Measurements from ENCODE around the gene IGSF9.

DNA sequence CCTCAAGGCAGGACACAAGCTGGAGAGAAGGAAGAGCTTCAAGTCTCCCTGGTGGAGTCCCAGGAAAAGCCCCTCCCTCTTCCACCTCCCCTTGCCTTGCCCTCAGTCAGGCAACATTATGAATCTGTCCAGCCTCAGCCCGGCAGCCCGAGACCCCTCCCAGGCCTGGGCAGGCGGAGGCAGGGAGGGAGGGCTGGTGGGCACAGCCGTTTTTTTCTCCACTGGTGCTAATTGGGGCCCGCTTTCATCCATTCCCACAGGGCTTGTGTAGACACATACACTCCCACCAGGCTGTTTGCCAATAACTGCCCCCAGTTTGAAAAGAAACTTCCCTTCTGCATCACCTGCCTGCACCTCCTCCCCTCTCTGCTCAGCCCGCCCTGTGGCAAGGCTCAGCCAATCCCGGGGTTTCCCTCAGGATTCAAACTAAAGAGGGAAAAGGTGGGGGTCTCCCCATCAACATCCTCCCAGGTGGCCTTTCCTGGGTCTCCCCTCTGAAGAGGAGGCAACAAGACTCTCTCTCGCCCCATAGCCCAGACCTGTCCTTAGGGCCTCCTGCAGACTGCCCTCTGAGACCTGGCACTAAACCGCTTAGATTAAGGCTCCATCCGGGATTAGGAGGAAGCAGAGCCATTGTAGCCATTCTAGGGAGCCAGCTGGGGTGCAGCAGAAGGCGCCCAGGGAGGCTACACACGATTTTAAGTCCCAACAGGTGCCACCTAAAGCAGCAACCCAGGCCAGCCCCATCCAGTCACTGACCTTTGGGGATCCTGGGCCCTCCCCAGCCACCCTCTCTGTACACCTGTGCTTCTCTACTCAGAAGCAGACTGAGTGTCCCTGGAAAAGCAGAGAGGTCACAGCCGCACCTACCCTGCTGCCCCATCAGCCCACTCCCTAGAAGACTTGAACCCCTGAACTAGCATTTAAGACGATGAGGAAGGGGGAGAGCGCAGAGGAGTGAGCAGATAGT lies 3.5 kb downstream of the IGSF9 start:
- TF ChIP-seq CBX5 (IDR thresholded peaks at IDR 0.05; ENCODE audit: low read depth) (no peak), POLR2AphosphoS2 (IDR thresholded peaks at IDR 0.05; ENCODE audit: low read depth, low read length) (no peak), CTCF (IDR thresholded peaks at IDR 0.05 in 2 of 3, conservative IDR thresholded peaks at IDR 0.05 in 1 of 3; ENCODE audit: control insufficient read depth in 2 of 3, extremely low read depth in 1 of 3, insufficient read depth in 1 of 3, low read depth in 3 of 3, low read length in 3 of 3) (no peak), CREB1 (IDR thresholded peaks at IDR 0.05; ENCODE audit: low read depth) (no peak), HDAC6 (IDR thresholded peaks at IDR 0.05; ENCODE audit: unreplicated experiment) (no peak), REST (IDR thresholded peaks at IDR 0.05; ENCODE audit: low read depth, low read length) (no peak), ZNF24 (IDR thresholded peaks at IDR 0.05) (no peak), JUND (IDR thresholded peaks at IDR 0.05; ENCODE audit: low read depth, low read length) (no peak), EZH2 (IDR thresholded peaks at IDR 0.05; ENCODE audit: borderline replicate concordance, control insufficient read depth, low read depth, low read length) (no peak)
- TF ChIP-seq, protein P1, sequence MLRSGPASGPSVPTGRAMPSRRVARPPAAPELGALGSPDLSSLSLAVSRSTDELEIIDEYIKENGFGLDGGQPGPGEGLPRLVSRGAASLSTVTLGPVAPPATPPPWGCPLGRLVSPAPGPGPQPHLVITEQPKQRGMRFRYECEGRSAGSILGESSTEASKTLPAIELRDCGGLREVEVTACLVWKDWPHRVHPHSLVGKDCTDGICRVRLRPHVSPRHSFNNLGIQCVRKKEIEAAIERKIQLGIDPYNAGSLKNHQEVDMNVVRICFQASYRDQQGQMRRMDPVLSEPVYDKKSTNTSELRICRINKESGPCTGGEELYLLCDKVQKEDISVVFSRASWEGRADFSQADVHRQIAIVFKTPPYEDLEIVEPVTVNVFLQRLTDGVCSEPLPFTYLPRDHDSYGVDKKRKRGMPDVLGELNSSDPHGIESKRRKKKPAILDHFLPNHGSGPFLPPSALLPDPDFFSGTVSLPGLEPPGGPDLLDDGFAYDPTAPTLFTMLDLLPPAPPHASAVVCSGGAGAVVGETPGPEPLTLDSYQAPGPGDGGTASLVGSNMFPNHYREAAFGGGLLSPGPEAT (IDR thresholded peaks at IDR 0.05; ENCODE audit: low read depth), result no peak
